HL-60 (cell line): ENCODE data around the gene TECR.

Experiments
- DNase-seq, 2 experiments: peaks; one replicate each; pipeline ENCODE4 v3.0.0-alpha.2; 2010 to 2020; ENCODE audit warnings: low read depth in 1 of 2, low spot score in 1 of 2
- H3K27ac ChIP-seq: fragments of 250-450 bp; sonication (Bioruptor Pico); replicated peaks from 2 replicates; pipeline ENCODE4 v1.5.1; 2020; ENCODE audit warnings: mild to moderate bottlenecking, moderate library complexity
- H3K27me3 ChIP-seq: fragments of 250-450 bp; sonication (Bioruptor Pico); 2 replicates; pipeline ENCODE4 v1.5.1; 2021; ENCODE audit warnings: mild to moderate bottlenecking, moderate library complexity; ENCODE audit not compliant: insufficient read depth, poor library complexity, severe bottlenecking
- H3K4me3 ChIP-seq: replicated peaks from 2 replicates; pipeline ENCODE4 v1.5.1; 2011; ENCODE audit warnings: mild to moderate bottlenecking, control low read depth, low read length; ENCODE audit not compliant: insufficient read depth
- CTCF ChIP-seq: IDR thresholded peaks from one replicate; pipeline ENCODE4 v1.5.1; 2011; ENCODE audit warnings: low read length, control low read depth, inconsistent platforms; ENCODE audit not compliant: insufficient read depth
- GABPA ChIP-seq: IDR thresholded peaks from 2 replicates; pipeline ENCODE4 v1.6.1; 2012; ENCODE audit warnings: low read depth
- POLR2AphosphoS5 ChIP-seq: IDR thresholded peaks from 2 replicates; pipeline ENCODE4 v1.6.1; 2012; ENCODE audit warnings: low read depth
- SPI1 ChIP-seq: IDR thresholded peaks from 2 replicates; pipeline ENCODE4 v1.6.1; 2012; ENCODE audit warnings: low read depth, mild to moderate bottlenecking, borderline replicate concordance
- TF ChIP-seq, protein P1 (sequence below): IDR thresholded peaks from 2 replicates; pipeline ENCODE4 v1.6.1; 2012; ENCODE audit warnings: low read depth; ENCODE audit not compliant: insufficient replicate concordance

The TECR gene

GRCh38 chr19:14496834-14497227 is 32.6 kb upstream of the TECR start:
- Histone ChIP-seq H3K27ac (no peak overlapping the region), H3K4me3 (no peak overlapping the region), H3K27me3 (no peaks in the 10 kb centered on the region)
- DNase-seq: no peak
- TF ChIP-seq SPI1 (no peak), CTCF (no peak), GABPA (no peak), POLR2AphosphoS5 (no peak)
- TF ChIP-seq, protein P1, sequence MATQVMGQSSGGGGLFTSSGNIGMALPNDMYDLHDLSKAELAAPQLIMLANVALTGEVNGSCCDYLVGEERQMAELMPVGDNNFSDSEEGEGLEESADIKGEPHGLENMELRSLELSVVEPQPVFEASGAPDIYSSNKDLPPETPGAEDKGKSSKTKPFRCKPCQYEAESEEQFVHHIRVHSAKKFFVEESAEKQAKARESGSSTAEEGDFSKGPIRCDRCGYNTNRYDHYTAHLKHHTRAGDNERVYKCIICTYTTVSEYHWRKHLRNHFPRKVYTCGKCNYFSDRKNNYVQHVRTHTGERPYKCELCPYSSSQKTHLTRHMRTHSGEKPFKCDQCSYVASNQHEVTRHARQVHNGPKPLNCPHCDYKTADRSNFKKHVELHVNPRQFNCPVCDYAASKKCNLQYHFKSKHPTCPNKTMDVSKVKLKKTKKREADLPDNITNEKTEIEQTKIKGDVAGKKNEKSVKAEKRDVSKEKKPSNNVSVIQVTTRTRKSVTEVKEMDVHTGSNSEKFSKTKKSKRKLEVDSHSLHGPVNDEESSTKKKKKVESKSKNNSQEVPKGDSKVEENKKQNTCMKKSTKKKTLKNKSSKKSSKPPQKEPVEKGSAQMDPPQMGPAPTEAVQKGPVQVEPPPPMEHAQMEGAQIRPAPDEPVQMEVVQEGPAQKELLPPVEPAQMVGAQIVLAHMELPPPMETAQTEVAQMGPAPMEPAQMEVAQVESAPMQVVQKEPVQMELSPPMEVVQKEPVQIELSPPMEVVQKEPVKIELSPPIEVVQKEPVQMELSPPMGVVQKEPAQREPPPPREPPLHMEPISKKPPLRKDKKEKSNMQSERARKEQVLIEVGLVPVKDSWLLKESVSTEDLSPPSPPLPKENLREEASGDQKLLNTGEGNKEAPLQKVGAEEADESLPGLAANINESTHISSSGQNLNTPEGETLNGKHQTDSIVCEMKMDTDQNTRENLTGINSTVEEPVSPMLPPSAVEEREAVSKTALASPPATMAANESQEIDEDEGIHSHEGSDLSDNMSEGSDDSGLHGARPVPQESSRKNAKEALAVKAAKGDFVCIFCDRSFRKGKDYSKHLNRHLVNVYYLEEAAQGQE: no peak

DNA sequence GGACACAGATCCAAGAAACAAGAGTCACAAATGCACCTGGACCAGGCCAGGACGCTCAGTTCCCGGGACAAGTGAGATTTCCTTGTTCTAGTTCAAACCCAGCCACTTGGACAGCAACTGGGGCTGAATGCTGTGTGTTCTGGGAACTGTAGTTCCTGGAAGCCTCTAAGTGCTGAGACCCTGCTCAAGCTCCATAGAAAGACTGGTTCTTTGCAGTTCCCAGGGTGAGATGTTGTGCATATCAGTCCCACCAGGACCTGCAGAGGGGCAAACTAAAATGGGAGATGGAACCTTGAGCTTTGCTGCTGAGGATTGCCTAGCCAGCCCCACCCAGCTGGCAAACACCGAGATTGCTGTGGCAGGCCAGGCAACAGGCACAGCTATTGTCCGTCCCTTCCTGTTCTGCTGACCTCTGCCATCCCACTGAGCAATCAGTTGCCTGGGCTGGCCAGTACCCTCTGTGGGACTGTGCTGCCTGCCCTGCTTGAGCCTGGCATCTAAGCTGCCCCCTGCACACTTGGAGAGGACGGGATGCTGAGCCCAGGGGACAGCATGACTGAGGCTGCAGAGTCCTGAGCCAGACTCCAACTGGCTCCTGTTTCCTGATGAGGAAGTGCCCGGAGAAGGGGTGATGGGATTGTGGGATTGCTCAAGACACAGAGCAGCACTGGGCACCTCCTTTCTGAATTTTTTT is 32.0 kb upstream of the TECR start:
- Histone ChIP-seq H3K27me3 (no peaks in the 10 kb centered on the region), H3K4me3 (no peak overlapping the region), H3K27ac (no peak overlapping the region)
- no peak for DNase-seq
- TF ChIP-seq CTCF (no peak), GABPA (no peak), POLR2AphosphoS5 (no peak), SPI1 (peak; percentile 29; the same call in 1 of the 2 replicates)
- TF ChIP-seq, protein P1: no peak

DNA sequence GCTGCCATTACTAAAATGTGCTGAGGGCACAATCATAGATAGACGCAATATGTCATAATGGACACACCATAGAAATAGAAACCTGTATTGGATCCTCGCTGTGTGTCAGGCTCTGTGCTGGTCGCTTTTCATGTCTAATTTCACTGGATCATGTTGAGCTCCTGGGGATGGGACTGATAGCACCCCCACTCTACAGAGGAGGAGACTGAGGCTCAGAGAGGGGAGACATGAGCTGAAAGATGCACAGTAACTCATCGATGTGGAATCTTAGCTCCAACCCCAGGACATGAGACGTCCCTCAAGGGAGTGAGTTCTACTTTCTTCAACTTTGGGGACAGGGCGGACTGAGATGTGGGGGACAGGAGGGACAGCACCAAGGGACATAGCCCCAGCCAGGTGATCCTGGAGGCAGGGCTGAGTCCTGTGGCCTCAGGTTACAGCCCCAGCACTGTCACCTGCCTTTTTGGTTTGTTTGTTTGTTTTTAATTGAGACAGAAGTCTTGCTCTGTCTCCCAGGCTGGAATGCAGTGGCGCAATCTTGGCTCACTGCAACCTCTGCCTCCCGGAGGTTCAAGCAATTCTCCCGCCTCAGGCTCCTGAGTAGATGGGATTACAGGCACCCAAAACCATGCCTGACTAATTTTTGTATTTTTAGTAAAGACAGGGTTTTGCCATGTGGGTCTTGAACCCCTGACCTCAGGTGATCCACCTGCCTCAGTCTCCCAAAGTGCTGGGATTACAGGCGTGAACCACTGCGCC is 26.9 kb upstream of the TECR start:
- no peak overlapping the region for H3K4me3 ChIP-seq
- no peak for DNase-seq
- H3K27me3 ChIP-seq: no peaks in the 10 kb centered on the region
- TF ChIP-seq GABPA: no peak
- TF ChIP-seq, protein P1: no peak
- no peak for TF ChIP-seq POLR2AphosphoS5
- no peak for TF ChIP-seq CTCF
- TF ChIP-seq SPI1: no peak
- no peak overlapping the region for H3K27ac ChIP-seq
